Measurements from ENCODE around the gene APBB1. TPM values are rescaled to one million over a fixed set of nuclear protein-coding genes. Genes with fewer than 3 reads are reported as not detected.

APBB1 gene
- total and polyA plus RNA-seq, 2 of the 4 experiments (the other 2 are of a cell fraction) = 39.4 to 44.1 TPM

GRCh38 chr11:6400431-6401345 lies 18.2 kb downstream of the APBB1 start:
- no peak for DNase-seq
- Histone ChIP-seq H3K27ac (ENCODE audit: insufficient read depth, low read length) (no peak overlapping the region), H2BK15ac (ENCODE audit: low read depth, low read length) (no peak overlapping the region), H2AFZ (replicated peaks; ENCODE audit: low read length, poor library complexity) (no peak overlapping the region), H4K20me1 (ENCODE audit: insufficient read depth, low read length) (peaks cover 8% of the 10 kb centered on the region; the same call in 1 of the 2 replicates), H2BK20ac (ENCODE audit: low read depth, low read length) (no peak overlapping the region), H4K8ac (ENCODE audit: low read depth in 2 of 2, low read length in 2 of 2) (no peak overlapping the region), H3K9ac (ENCODE audit: low read depth, low read length) (no peak overlapping the region), H4K91ac (ENCODE audit: insufficient read depth, low read depth, low read length) (no peak overlapping the region), H3K36me3 (ENCODE audit: control insufficient read depth, insufficient read depth, low read length) (peaks cover 29% of the 10 kb centered on the region), H3K4me1 (ENCODE audit: control insufficient read depth, insufficient read depth, low read length) (peaks cover 17% of the 10 kb centered on the region), H3K4ac (ENCODE audit: low read depth, low read length) (no peak overlapping the region), H3K23ac (ENCODE audit: low read depth, low read length) (no peak overlapping the region), H3K4me3 (ENCODE audit: insufficient read depth, low read depth, low read length) (no peak overlapping the region), H4K5ac (ENCODE audit: low read depth, low read length) (no peak overlapping the region), H3K27me3 (ENCODE audit: control insufficient read depth, insufficient read depth, low read length) (no peaks in the 10 kb centered on the region), H2BK5ac (ENCODE audit: low read depth, low read length, poor library complexity, severe bottlenecking) (no peak overlapping the region), H3K18ac (ENCODE audit: low read depth, low read length) (no peak overlapping the region), H3K9me1 (ENCODE audit: insufficient read depth, low read length) (peaks cover 53% of the 10 kb centered on the region), H3K79me1 (ENCODE audit: low read depth in 1 of 2, low read length in 2 of 2) (peaks cover 4 to 15% of the 10 kb centered on the region in 2 experiments), H2AK5ac (ENCODE audit: low read depth, low read length) (no peak overlapping the region), H2AK9ac (replicated peaks; ENCODE audit: low read depth, low read length, poor library complexity) (no peak overlapping the region), H3K4me2 (ENCODE audit: low read depth, low read length) (no peak overlapping the region), H3K56ac (ENCODE audit: extremely low read depth, insufficient read depth, low read length) (no peak overlapping the region), H3K14ac (replicated peaks; ENCODE audit: low read depth, low read length) (no peak overlapping the region), H3K9me3 (ENCODE audit: control insufficient read depth, insufficient read depth, low read length) (no peaks in the 10 kb centered on the region), H2BK120ac (ENCODE audit: low read depth, low read length) (no peak overlapping the region)
- dilution Hi-C loops (cut with HindIII; ENCODE audit: low sequenced_read_pairs, unreplicated experiment) (no loop called here), intact Hi-C loops (cut with micrococcal nuclease) (no loop called here), in situ Hi-C loops (cut with MboI; ENCODE audit: low sequenced_read_pairs) (no loop called here)
- BruUV-seq (replicated peaks) = no TSS peak
- ChIA-PET CTCF (interaction anchor here (0.5 kb wide), 1 partner anchor 44 kb away, joined by 3 read pairs; no protein-coding TSS in a partner anchor), POLR2A (ENCODE audit: unreplicated experiment) (no interaction called here)
- ATAC-seq (ENCODE audit: low read depth) = no peak
- 98% methylated on average over 7 of the region's 15 CpGs; no CpG with 5 or more reads in 1 of the 2 experiments for WGBS, 2 experiments (ENCODE audit: extremely low coverage in 2 of 2, insufficient read length in 1 of 2)
- TF ChIP-seq RFX5 (IDR thresholded peaks at IDR 0.05; ENCODE audit: low read depth, low read length) (no peak), USF2 (IDR thresholded peaks at IDR 0.05; ENCODE audit: low read depth, low read length) (no peak), CEBPB (IDR thresholded peaks at IDR 0.05; ENCODE audit: low read depth, low read length) (no peak), MXI1 (IDR thresholded peaks at IDR 0.05; ENCODE audit: borderline replicate concordance, low read depth, low read length) (no peak), MAFK (IDR thresholded peaks at IDR 0.05; ENCODE audit: low read depth, low read length) (no peak), SMC3 (IDR thresholded peaks at IDR 0.05; ENCODE audit: low read depth, low read length) (no peak), MAZ (IDR thresholded peaks at IDR 0.05; ENCODE audit: borderline replicate concordance, low read depth, low read length) (no peak), RCOR1 (IDR thresholded peaks at IDR 0.05; ENCODE audit: insufficient replicate concordance, low read length) (no peak), BHLHE40 (IDR thresholded peaks at IDR 0.05; ENCODE audit: low read depth, low read length) (no peak), FOS (IDR thresholded peaks at IDR 0.05; ENCODE audit: low read depth, low read length) (no peak), NFE2L2 (IDR thresholded peaks at IDR 0.05; ENCODE audit: low read depth, low read length) (no peak), POLR2A (IDR thresholded peaks at IDR 0.05; ENCODE audit: low read depth, low read length) (no peak), RAD21 (IDR thresholded peaks at IDR 0.05; ENCODE audit: low read length) (no peak), CHD1 (IDR thresholded peaks at IDR 0.05; ENCODE audit: low read depth, low read length) (no peak)
- TF ChIP-seq, protein P1, sequence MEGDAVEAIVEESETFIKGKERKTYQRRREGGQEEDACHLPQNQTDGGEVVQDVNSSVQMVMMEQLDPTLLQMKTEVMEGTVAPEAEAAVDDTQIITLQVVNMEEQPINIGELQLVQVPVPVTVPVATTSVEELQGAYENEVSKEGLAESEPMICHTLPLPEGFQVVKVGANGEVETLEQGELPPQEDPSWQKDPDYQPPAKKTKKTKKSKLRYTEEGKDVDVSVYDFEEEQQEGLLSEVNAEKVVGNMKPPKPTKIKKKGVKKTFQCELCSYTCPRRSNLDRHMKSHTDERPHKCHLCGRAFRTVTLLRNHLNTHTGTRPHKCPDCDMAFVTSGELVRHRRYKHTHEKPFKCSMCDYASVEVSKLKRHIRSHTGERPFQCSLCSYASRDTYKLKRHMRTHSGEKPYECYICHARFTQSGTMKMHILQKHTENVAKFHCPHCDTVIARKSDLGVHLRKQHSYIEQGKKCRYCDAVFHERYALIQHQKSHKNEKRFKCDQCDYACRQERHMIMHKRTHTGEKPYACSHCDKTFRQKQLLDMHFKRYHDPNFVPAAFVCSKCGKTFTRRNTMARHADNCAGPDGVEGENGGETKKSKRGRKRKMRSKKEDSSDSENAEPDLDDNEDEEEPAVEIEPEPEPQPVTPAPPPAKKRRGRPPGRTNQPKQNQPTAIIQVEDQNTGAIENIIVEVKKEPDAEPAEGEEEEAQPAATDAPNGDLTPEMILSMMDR (conservative IDR thresholded peaks at IDR 0.05; ENCODE audit: low read depth, low read length) = no peak
